Caco-2 (cell line): ENCODE measurements around the gene BCKDK. TPM values are rescaled to one million over a fixed set of nuclear protein-coding genes. Genes with fewer than 3 reads are reported as not detected.

Source experiments
- BruUV-seq: library from RNA; stranded (reverse); fragments of 400-500 nt; replicated peaks from 2 replicates; lab custom pipeline; 2021; lab: Mats Ljungman, UMichigan
- CTCF ChIA-PET: fragments of 300-600 bp; sonication (Branson Sonifier 250); formaldehyde crosslinking; loops from one replicate; lab custom pipeline; 2022; ENCODE audit warnings: antibody characterized with exemption; lab: Charles Lee
- POLR2A ChIA-PET: fragments of 300-600 bp; sonication (Branson Sonifier 250); formaldehyde crosslinking; loops from one replicate; lab custom pipeline; 2022; ENCODE audit warnings: antibody characterized with exemption; lab: Charles Lee
- DNase-seq, 2 experiments: peaks; one replicate each; pipeline versions ENCODE4 v3.0.0 to v3.0.0-alpha.2; 2020 to 2022
- H3K27me3 ChIP-seq: replicated peaks from 2 replicates; pipeline ENCODE4 v1.6.0; 2011; ENCODE audit warnings: low read length; ENCODE audit not compliant: control insufficient read depth, insufficient read depth
- H3K36me3 ChIP-seq: 2 replicates; pipeline ENCODE4 v1.5.1; 2011; ENCODE audit warnings: low read length; ENCODE audit not compliant: control insufficient read depth, insufficient read depth
- H3K4me1 ChIP-seq: fragments of 250-450 bp; sonication (Bioruptor Pico); 2 replicates; pipeline ENCODE4 v1.5.1; 2020; ENCODE audit warnings: mild to moderate bottlenecking
- H3K4me3 ChIP-seq: 2 replicates; pipeline ENCODE4 v1.5.1; 2011; ENCODE audit warnings: low read depth, mild to moderate bottlenecking, control low read depth, low read length
- H3K9me3 ChIP-seq: fragments of 250-450 bp; sonication (Bioruptor Pico); 2 replicates; pipeline ENCODE4 v1.5.1; 2020; ENCODE audit warnings: mild to moderate bottlenecking, moderate library complexity
- H3K27ac Mint-ChIP-seq: one replicate; pipeline ENCODE4 v1.8.0; 2022; ENCODE audit warnings: mixed read lengths; ENCODE audit not compliant: unreplicated experiment
- H3K27me3 Mint-ChIP-seq: one replicate; pipeline ENCODE4 v1.8.0; 2022; ENCODE audit warnings: mixed read lengths; ENCODE audit not compliant: insufficient read depth, unreplicated experiment
- H3K36me3 Mint-ChIP-seq: one replicate; pipeline ENCODE4 v1.8.0; 2022; ENCODE audit warnings: mild to moderate bottlenecking, mixed read lengths; ENCODE audit not compliant: insufficient read depth, unreplicated experiment
- H3K4me1 Mint-ChIP-seq: one replicate; pipeline ENCODE4 v1.8.0; 2022; ENCODE audit warnings: low read depth, mixed read lengths; ENCODE audit not compliant: unreplicated experiment
- H3K4me3 Mint-ChIP-seq: one replicate; pipeline ENCODE4 v1.8.0; 2022; ENCODE audit warnings: mild to moderate bottlenecking, moderate library complexity, mixed read lengths; ENCODE audit not compliant: unreplicated experiment
- H3K9me3 Mint-ChIP-seq: one replicate; pipeline ENCODE4 v1.8.0; 2022; ENCODE audit warnings: mixed read lengths; ENCODE audit not compliant: unreplicated experiment
- CTCF ChIP-seq, 2 experiments: fragments of 200-600 bp in 1 of 2; IDR thresholded peaks; 1 replicate in 1 of 2; 2 replicates in 1 of 2; pipeline versions ENCODE4 v1.5.1 to v1.8.0; 2011 to 2022; ENCODE audit warnings: antibody characterized with exemption in 1 of 2, control low read depth in 1 of 2, inconsistent platforms in 1 of 2, low read depth in 1 of 2, low read length in 1 of 2, mild to moderate bottlenecking in 1 of 2, moderate library complexity in 1 of 2; ENCODE audit not compliant: insufficient read depth in 1 of 2, severe bottlenecking in 1 of 2, unreplicated experiment in 1 of 2
- intact Hi-C: fragments of 100-400 bp; cut with micrococcal nuclease; formaldehyde crosslinking; loops from one replicate; pipeline ENCODE4 v1.10.0; 2022; ENCODE audit not compliant: unreplicated experiment
- total RNA-seq: library from RNA; stranded (reverse); gene quantifications from 2 replicates; pipeline ENCODE4 v1.2.3, GENCODE V29; 2022

BCKDK gene
- total RNA-seq, 1 experiment from 2014 or later: 34.1 TPM

- intact Hi-C loops: no loop called here
- ChIA-PET CTCF (interaction anchor here (0.9 kb wide), 1 partner anchor 56 kb away, joined by 4 read pairs; no protein-coding TSS in a partner anchor), POLR2A (interaction anchor here (0.6 kb wide), 1 partner anchor 77 kb away, joined by 3 read pairs; no protein-coding TSS in a partner anchor)
- no peak overlapping the region for H3K4me3 Mint-ChIP-seq
- no peaks in the 10 kb centered on the region for H3K27me3 Mint-ChIP-seq
- H3K27ac Mint-ChIP-seq: no peak overlapping the region
- no peak overlapping the region for H3K4me3 ChIP-seq
- peaks cover 32% of the 10 kb centered on the region for H3K36me3 Mint-ChIP-seq
- no peak for DNase-seq
- H3K36me3 ChIP-seq: no peaks in the 10 kb centered on the region; the same call in 1 of the 2 replicates
- TF ChIP-seq CTCF (IDR thresholded peaks at IDR 0.05; ENCODE audit: insufficient read depth in 1 of 2, low read depth in 1 of 2, low read length in 1 of 2, severe bottlenecking in 1 of 2, unreplicated experiment in 1 of 2): no peak
- no peaks in the 10 kb centered on the region for H3K9me3 Mint-ChIP-seq
- H3K27me3 ChIP-seq: no peaks in the 10 kb centered on the region
- H3K4me1 Mint-ChIP-seq: no peaks in the 10 kb centered on the region
- no TSS peak for BruUV-seq
- H3K4me1 ChIP-seq: no peaks in the 10 kb centered on the region
- H3K9me3 ChIP-seq: no peaks in the 10 kb centered on the region
Observed at GRCh38 chr16:31085411-31085810, 22.8 kb upstream of the BCKDK start.

- TF ChIP-seq CTCF (IDR thresholded peaks at IDR 0.05; ENCODE audit: insufficient read depth in 1 of 2, low read depth in 1 of 2, low read length in 1 of 2, severe bottlenecking in 1 of 2, unreplicated experiment in 1 of 2): no peak
- Histone ChIP-seq H3K4me3 (no peak overlapping the region), H3K36me3 (no peaks in the 10 kb centered on the region; the same call in 1 of the 2 replicates), H3K4me1 (no peaks in the 10 kb centered on the region), H3K9me3 (no peaks in the 10 kb centered on the region), H3K27me3 (no peaks in the 10 kb centered on the region)
- no peak for DNase-seq
- Mint-ChIP-seq H3K4me1 (no peaks in the 10 kb centered on the region), H3K27ac (no peak overlapping the region), H3K4me3 (no peak overlapping the region), H3K9me3 (no peaks in the 10 kb centered on the region), H3K27me3 (no peaks in the 10 kb centered on the region), H3K36me3 (peaks cover 31% of the 10 kb centered on the region)
- ChIA-PET POLR2A (no interaction called here), CTCF (no interaction called here)
- intact Hi-C loops: no loop called here
- no TSS peak for BruUV-seq
Observed at GRCh38 chr16:31085873-31086628, 22.1 kb upstream of the BCKDK start.

- no peak for DNase-seq
- Mint-ChIP-seq H3K9me3 (no peaks in the 10 kb centered on the region), H3K4me3 (no peak overlapping the region), H3K27ac (no peak overlapping the region), H3K36me3 (peaks cover 31% of the 10 kb centered on the region), H3K4me1 (no peaks in the 10 kb centered on the region), H3K27me3 (no peaks in the 10 kb centered on the region)
- H3K9me3 ChIP-seq: no peaks in the 10 kb centered on the region
- H3K4me3 ChIP-seq: no peak overlapping the region
- ChIA-PET CTCF (no interaction called here), POLR2A (no interaction called here)
- no peaks in the 10 kb centered on the region for H3K27me3 ChIP-seq
- intact Hi-C loops: no loop called here
- no peak for TF ChIP-seq CTCF (IDR thresholded peaks at IDR 0.05; ENCODE audit: insufficient read depth in 1 of 2, low read depth in 1 of 2, low read length in 1 of 2, severe bottlenecking in 1 of 2, unreplicated experiment in 1 of 2)
- no peaks in the 10 kb centered on the region for H3K4me1 ChIP-seq
- no peaks in the 10 kb centered on the region; the same call in 1 of the 2 replicates for H3K36me3 ChIP-seq
- no TSS peak for BruUV-seq
Observed at GRCh38 chr16:31086629-31086906, 21.6 kb upstream of the BCKDK start.
